Mesenchymal stem cell (in vitro differentiated cells and primary cell): Measurements from ENCODE around the gene RBM5. TPM values are rescaled to one million over a fixed set of nuclear protein-coding genes. Genes with fewer than 3 reads are reported as not detected.

ENCODE experiments used
- DNase-seq: peaks from one replicate; pipeline ENCODE4 v3.0.0-alpha.2; 2013
- H2AFZ ChIP-seq: one replicate; pipeline ENCODE4 v1.6.1; 2013; ENCODE audit warnings: low read depth, mild to moderate bottlenecking, control low read depth, inconsistent platforms, low read length, moderate library complexity
- H2AK5ac ChIP-seq: 2 replicates; pipeline ENCODE4 v1.6.1; 2013; ENCODE audit warnings: low read length, moderate library complexity, mild to moderate bottlenecking, inconsistent platforms; ENCODE audit not compliant: severe bottlenecking
- H2BK120ac ChIP-seq: one replicate; pipeline ENCODE4 v1.6.1; 2013; ENCODE audit warnings: low read depth, mild to moderate bottlenecking, inconsistent platforms, low read length, moderate library complexity
- H2BK12ac ChIP-seq, 2 experiments: one replicate each; pipeline ENCODE4 v1.6.1; 2013; ENCODE audit warnings: inconsistent platforms in 2 of 2, low read length in 2 of 2, mild to moderate bottlenecking in 2 of 2, moderate library complexity in 2 of 2, control low read depth in 1 of 2
- H2BK15ac ChIP-seq: one replicate; pipeline ENCODE4 v1.6.1; 2013; ENCODE audit warnings: mild to moderate bottlenecking, low read depth, inconsistent platforms; ENCODE audit not compliant: poor library complexity, severe bottlenecking
- H2BK5ac ChIP-seq: 2 replicates; pipeline ENCODE4 v1.6.1; 2013; ENCODE audit warnings: low read depth, mild to moderate bottlenecking, low read length, control low read depth, inconsistent platforms; ENCODE audit not compliant: poor library complexity, severe bottlenecking
- H3K14ac ChIP-seq, 2 experiments: one replicate each; pipeline ENCODE4 v1.6.1; 2013; ENCODE audit warnings: inconsistent platforms in 2 of 2, low read length in 2 of 2, control low read depth in 1 of 2, mild to moderate bottlenecking in 1 of 2, moderate library complexity in 1 of 2
- H3K18ac ChIP-seq, 2 experiments: one replicate each; pipeline ENCODE4 v1.6.1; 2013; ENCODE audit warnings: inconsistent platforms in 2 of 2, low read length in 2 of 2, control low read depth in 1 of 2, low read depth in 1 of 2, mild to moderate bottlenecking in 1 of 2
- H3K23ac ChIP-seq, 2 experiments: one replicate each; pipeline ENCODE4 v1.6.1; 2013; ENCODE audit warnings: inconsistent platforms in 2 of 2, low read length in 2 of 2, mild to moderate bottlenecking in 2 of 2, moderate library complexity in 2 of 2, control low read depth in 1 of 2
- H3K27ac ChIP-seq: 2 replicates; pipeline ENCODE4 v1.5.1; 2013; ENCODE audit warnings: mild to moderate bottlenecking, moderate library complexity, low read length, control low read depth, inconsistent platforms; ENCODE audit not compliant: poor library complexity, severe bottlenecking
- H3K27me3 ChIP-seq, 2 experiments: 2 replicates each; pipeline versions ENCODE4 v1.6.1 to v1.7.0; 2013; ENCODE audit warnings: low read length in 2 of 2, mild to moderate bottlenecking in 2 of 2, moderate library complexity in 2 of 2, control low read depth in 1 of 2, inconsistent platforms in 1 of 2; ENCODE audit not compliant: control insufficient read depth in 1 of 2, insufficient read depth in 1 of 2
- H3K36me3 ChIP-seq, 2 experiments: 2 replicates each; pipeline versions ENCODE4 v1.6.1 to v1.7.0; 2013; ENCODE audit warnings: low read length in 2 of 2, control low read depth in 1 of 2, inconsistent platforms in 1 of 2, low read depth in 1 of 2, mild to moderate bottlenecking in 1 of 2; ENCODE audit not compliant: insufficient read depth in 2 of 2, control insufficient read depth in 1 of 2
- H3K4ac ChIP-seq, 2 experiments: one replicate each; pipeline ENCODE4 v1.6.1; 2013; ENCODE audit warnings: inconsistent platforms in 2 of 2, low read length in 2 of 2, mild to moderate bottlenecking in 2 of 2, moderate library complexity in 2 of 2, control low read depth in 1 of 2, low read depth in 1 of 2
- H3K4me1 ChIP-seq: 2 replicates; pipeline ENCODE4 v1.6.1; 2013; ENCODE audit warnings: low read depth, low read length, control low read depth; ENCODE audit not compliant: control insufficient read depth, insufficient read depth
- H3K4me2 ChIP-seq: 2 replicates; pipeline ENCODE4 v1.6.1; 2013; ENCODE audit warnings: low read length, mild to moderate bottlenecking, inconsistent platforms; ENCODE audit not compliant: poor library complexity, severe bottlenecking
- H3K4me3 ChIP-seq, 2 experiments: 2 replicates each; pipeline versions ENCODE4 v1.5.1 to v1.7.0; 2013; ENCODE audit warnings: low read length in 2 of 2, mild to moderate bottlenecking in 2 of 2, control low read depth in 1 of 2, low read depth in 1 of 2; ENCODE audit not compliant: insufficient read depth in 1 of 2
- H3K79me1 ChIP-seq: replicated peaks from 2 replicates; pipeline ENCODE4 v1.6.1; 2013; ENCODE audit warnings: mild to moderate bottlenecking, control low read depth, low read length, inconsistent platforms; ENCODE audit not compliant: poor library complexity, severe bottlenecking
- H3K9ac ChIP-seq: 2 replicates; pipeline ENCODE4 v1.7.0; 2013; ENCODE audit warnings: mild to moderate bottlenecking, low read length, moderate library complexity
- H3K9me3 ChIP-seq: 2 replicates; pipeline ENCODE4 v1.7.0; 2013; ENCODE audit warnings: mild to moderate bottlenecking, low read length; ENCODE audit not compliant: control insufficient read depth
- H4K8ac ChIP-seq: one replicate; pipeline ENCODE4 v1.6.1; 2013; ENCODE audit warnings: inconsistent platforms, mild to moderate bottlenecking, low read length, moderate library complexity
- H4K91ac ChIP-seq: one replicate; pipeline ENCODE4 v1.6.1; 2013; ENCODE audit warnings: mild to moderate bottlenecking, low read length, inconsistent platforms
- WGBS: methylation state at CpG from one replicate; pipeline ENCODE4 v1.1.7; 2013; ENCODE audit warnings: mixed read lengths; 5-methylcytosine and 5-hydroxymethylcytosine counted together
- polyA plus RNA-seq, 2 experiments: library from polyadenylated mRNA; stranded (reverse); fragments of 200-250 nt; gene quantifications; one replicate each; pipeline ENCODE4 v1.2.3, GENCODE V29; 2013

The RBM5 gene
- 58.5 TPM for polyA plus RNA-seq (2013, experiment 1 of 2)
- 54.7 TPM for polyA plus RNA-seq (2013, experiment 2 of 2)

GRCh38 chr3:50088725-50089608 lies at the start of gene RBM5:
Gene RBM5 (plus strand): TSS chr3:50088919. CDS start chr3:50090435, 1,516 bp downstream.
- H3K4me3 ChIP-seq: peak within 1 kb of the TSS; percentile 86 to 93

GRCh38 chr3:50044976-50045375 lies 43.7 kb upstream of the RBM5 start:
- no peak overlapping the region for H2AK5ac ChIP-seq
- no peaks in the 10 kb centered on the region for H3K9me3 ChIP-seq
- DNase-seq: no peak
- H3K27ac ChIP-seq: no peak overlapping the region
- H3K14ac ChIP-seq: no peak overlapping the region
- H3K18ac ChIP-seq: no peak overlapping the region
- H4K91ac ChIP-seq: no peak overlapping the region
- H3K4me1 ChIP-seq: peaks cover 1% of the 10 kb centered on the region
- no peak overlapping the region for H3K4ac ChIP-seq
- H3K9ac ChIP-seq: no peak overlapping the region
- peaks cover 10 to 28% of the 10 kb centered on the region in 2 experiments for H3K36me3 ChIP-seq
- no peak overlapping the region for H3K4me2 ChIP-seq
- H2BK15ac ChIP-seq: no peak overlapping the region
- H2BK5ac ChIP-seq: no peak overlapping the region
- peaks cover 33% of the 10 kb centered on the region for H3K79me1 ChIP-seq
- H2BK120ac ChIP-seq: no peak overlapping the region
- H3K23ac ChIP-seq: no peak overlapping the region
- WGBS: 100% methylated on average over 1 of the region's 1 CpG
- H3K27me3 ChIP-seq: no peaks in the 10 kb centered on the region
- no peak overlapping the region for H4K8ac ChIP-seq
- no peak overlapping the region for H2BK12ac ChIP-seq
- H2AFZ ChIP-seq: no peak overlapping the region
- no peak overlapping the region for H3K4me3 ChIP-seq

More at GRCh38 chr3:50088725-50089608, at the start of gene RBM5:
- Histone ChIP-seq H4K8ac (peak within 1 kb of the TSS; percentile 93), H3K18ac (peak within 1 kb of the TSS; percentile 93 to 98), H4K91ac (peak within 1 kb of the TSS; percentile 99), H3K27me3 (no peaks in the 10 kb centered on the region), H3K36me3 (peaks cover 17 to 38% of the 10 kb centered on the region in 2 experiments), H2BK5ac (peak within 1 kb of the TSS; percentile 88), H3K27ac (peak within 1 kb of the TSS; percentile 85), H3K4me1 (peaks cover 4% of the 10 kb centered on the region), H2AK5ac (peak within 1 kb of the TSS; percentile 100), H3K4me2 (peak within 1 kb of the TSS; percentile 46), H3K23ac (peak within 1 kb of the TSS; percentile 42 to 94), H3K14ac (peak within 1 kb of the TSS; percentile 62 to 94), H3K9me3 (no peaks in the 10 kb centered on the region), H3K4ac (peak within 1 kb of the TSS; percentile 98 to 99), H2BK120ac (peak within 1 kb of the TSS; percentile 94), H3K79me1 (no peaks in the 10 kb centered on the region), H2BK15ac (peak within 1 kb of the TSS; percentile 84), H2AFZ (peak within 1 kb of the TSS; percentile 79), H3K9ac (peak within 1 kb of the TSS; percentile 97), H2BK12ac (peak within 1 kb of the TSS; percentile 29 to 32)
- WGBS: under 1% methylated on average over 59 of the region's 61 CpGs
- DNase-seq: peak; percentile 94

GRCh38 chr3:50047426-50047825 lies 41.3 kb upstream of the RBM5 start:
- Histone ChIP-seq H4K91ac (no peak overlapping the region), H3K27ac (no peak overlapping the region), H3K36me3 (peaks cover 5 to 31% of the 10 kb centered on the region in 2 experiments), H2BK120ac (no peak overlapping the region), H2AK5ac (no peak overlapping the region), H3K18ac (no peak overlapping the region), H2AFZ (no peak overlapping the region), H3K4ac (no peak overlapping the region), H3K79me1 (peaks cover 29% of the 10 kb centered on the region), H3K4me1 (peaks cover 2% of the 10 kb centered on the region), H3K9ac (no peak overlapping the region), H2BK15ac (no peak overlapping the region), H4K8ac (no peak overlapping the region), H3K4me2 (no peak overlapping the region), H3K27me3 (no peaks in the 10 kb centered on the region), H2BK12ac (no peak overlapping the region), H3K9me3 (no peaks in the 10 kb centered on the region), H2BK5ac (no peak overlapping the region), H3K4me3 (no peak overlapping the region), H3K14ac (no peak overlapping the region), H3K23ac (no peak overlapping the region)
- no peak for DNase-seq
- 98% methylated on average over 4 of the region's 4 CpGs for WGBS

GRCh38 chr3:50050361-50050760 lies 38.4 kb upstream of the RBM5 start:
- peak overlapping the region; percentile 24 for H3K27ac ChIP-seq
- H2BK5ac ChIP-seq: no peak overlapping the region
- H2BK15ac ChIP-seq: no peak overlapping the region
- peaks cover 16 to 45% of the 10 kb centered on the region in 2 experiments for H3K36me3 ChIP-seq
- H3K9me3 ChIP-seq: no peaks in the 10 kb centered on the region
- H3K9ac ChIP-seq: peak overlapping the region; percentile 68
- H2BK12ac ChIP-seq: no peak overlapping the region
- no peak overlapping the region for H2BK120ac ChIP-seq
- no peak overlapping the region for H2AFZ ChIP-seq
- DNase-seq: no peak
- no peaks in the 10 kb centered on the region for H3K27me3 ChIP-seq
- no peak overlapping the region for H4K8ac ChIP-seq
- H4K91ac ChIP-seq: no peak overlapping the region
- H3K14ac ChIP-seq: no peak overlapping the region
- H3K23ac ChIP-seq: no peak overlapping the region
- H3K18ac ChIP-seq: no peak overlapping the region
- peaks cover 2% of the 10 kb centered on the region for H3K4me1 ChIP-seq
- peaks cover 19% of the 10 kb centered on the region for H3K79me1 ChIP-seq
- no peak overlapping the region for H3K4me2 ChIP-seq
- H2AK5ac ChIP-seq: no peak overlapping the region
- no peak overlapping the region for H3K4ac ChIP-seq
- H3K4me3 ChIP-seq: peak overlapping the region in 1 of 2 experiments; percentile 46
